ENCODE measurements around the gene UBC.

UBC gene

GRCh38 chr12:124949066-124949465, 34.6 kb upstream of the UBC start:
- Histone ChIP-seq H3K4me1 (ENCODE audit: insufficient read depth, low read length, poor library complexity, severe bottlenecking) (no peaks in the 10 kb centered on the region), H3K9me2 (replicated peaks; ENCODE audit: low read depth, low read length) (no peaks in the 10 kb centered on the region), H2AFZ (ENCODE audit: low read length) (no peak overlapping the region), H3K9me3 (ENCODE audit: insufficient read depth, low read depth, low read length) (no peaks in the 10 kb centered on the region), H3K9ac (ENCODE audit: low read depth, low read length, poor library complexity, severe bottlenecking) (no peak overlapping the region), H3K27me3 (ENCODE audit: insufficient read depth, low read length, poor library complexity, severe bottlenecking) (no peaks in the 10 kb centered on the region), H4K20me1 (ENCODE audit: insufficient read depth, low read length, poor library complexity, severe bottlenecking) (no peaks in the 10 kb centered on the region), H3K36me3 (ENCODE audit: insufficient read depth, low read length) (peaks cover 4% of the 10 kb centered on the region; the same call in 1 of the 2 replicates), H3K79me2 (ENCODE audit: insufficient read depth, low read length) (no peaks in the 10 kb centered on the region), H3K4me2 (ENCODE audit: low read depth, low read length, poor library complexity, severe bottlenecking) (no peak overlapping the region), H3F3A (ENCODE audit: low read depth) (no peaks in the 10 kb centered on the region), H3K4me3 (ENCODE audit: low read length, poor library complexity, severe bottlenecking) (no peak overlapping the region)
- no peak for TF ChIP-seq EZH2phosphoT487 (IDR thresholded peaks at IDR 0.05; ENCODE audit: borderline replicate concordance)
- TF ChIP-seq CTCF (conservative IDR thresholded peaks at IDR 0.05; ENCODE audit: low read length) = no peak

GRCh38 chr12:124947561-124948398, 33.3 kb upstream of the UBC start:
- no peaks in the 10 kb centered on the region for H3K9me3 ChIP-seq (ENCODE audit: insufficient read depth, low read depth, low read length)
- H3K4me3 ChIP-seq (ENCODE audit: low read length, poor library complexity, severe bottlenecking) = no peak overlapping the region
- no peak overlapping the region for H2AFZ ChIP-seq (ENCODE audit: low read length)
- no peak overlapping the region for H3K4me2 ChIP-seq (ENCODE audit: low read depth, low read length, poor library complexity, severe bottlenecking)
- no peaks in the 10 kb centered on the region for H3K27me3 ChIP-seq (ENCODE audit: insufficient read depth, low read length, poor library complexity, severe bottlenecking)
- H4K20me1 ChIP-seq (ENCODE audit: insufficient read depth, low read length, poor library complexity, severe bottlenecking) = no peaks in the 10 kb centered on the region
- no peaks in the 10 kb centered on the region for H3F3A ChIP-seq (ENCODE audit: low read depth)
- no peak overlapping the region for H3K9ac ChIP-seq (ENCODE audit: low read depth, low read length, poor library complexity, severe bottlenecking)
- peaks cover 4% of the 10 kb centered on the region; the same call in 1 of the 2 replicates for H3K36me3 ChIP-seq (ENCODE audit: insufficient read depth, low read length)
- no peaks in the 10 kb centered on the region for H3K79me2 ChIP-seq (ENCODE audit: insufficient read depth, low read length)
- no peaks in the 10 kb centered on the region for H3K9me2 ChIP-seq (replicated peaks; ENCODE audit: low read depth, low read length)
- TF ChIP-seq CTCF (conservative IDR thresholded peaks at IDR 0.05; ENCODE audit: low read length) (no peak), EZH2phosphoT487 (IDR thresholded peaks at IDR 0.05; ENCODE audit: borderline replicate concordance) (no peak)
- no peaks in the 10 kb centered on the region for H3K4me1 ChIP-seq (ENCODE audit: insufficient read depth, low read length, poor library complexity, severe bottlenecking)

GRCh38 chr12:124947013-124947412, 32.6 kb upstream of the UBC start:
- Histone ChIP-seq H3K27me3 (ENCODE audit: insufficient read depth, low read length, poor library complexity, severe bottlenecking) (no peaks in the 10 kb centered on the region), H3K9ac (ENCODE audit: low read depth, low read length, poor library complexity, severe bottlenecking) (no peak overlapping the region), H3K4me2 (ENCODE audit: low read depth, low read length, poor library complexity, severe bottlenecking) (no peak overlapping the region), H3K36me3 (ENCODE audit: insufficient read depth, low read length) (peaks cover 4% of the 10 kb centered on the region; the same call in 1 of the 2 replicates), H3K4me3 (ENCODE audit: low read length, poor library complexity, severe bottlenecking) (no peak overlapping the region), H3F3A (ENCODE audit: low read depth) (no peaks in the 10 kb centered on the region), H3K9me2 (replicated peaks; ENCODE audit: low read depth, low read length) (no peaks in the 10 kb centered on the region), H3K9me3 (ENCODE audit: insufficient read depth, low read depth, low read length) (no peaks in the 10 kb centered on the region), H3K4me1 (ENCODE audit: insufficient read depth, low read length, poor library complexity, severe bottlenecking) (no peaks in the 10 kb centered on the region), H2AFZ (ENCODE audit: low read length) (no peak overlapping the region), H3K79me2 (ENCODE audit: insufficient read depth, low read length) (no peaks in the 10 kb centered on the region), H4K20me1 (ENCODE audit: insufficient read depth, low read length, poor library complexity, severe bottlenecking) (no peaks in the 10 kb centered on the region)
- no peak for TF ChIP-seq EZH2phosphoT487 (IDR thresholded peaks at IDR 0.05; ENCODE audit: borderline replicate concordance)
- TF ChIP-seq CTCF (conservative IDR thresholded peaks at IDR 0.05; ENCODE audit: low read length) = no peak

All from Loucy (cell line).